Measurements from ENCODE around the gene FAM171A1.

DNA sequence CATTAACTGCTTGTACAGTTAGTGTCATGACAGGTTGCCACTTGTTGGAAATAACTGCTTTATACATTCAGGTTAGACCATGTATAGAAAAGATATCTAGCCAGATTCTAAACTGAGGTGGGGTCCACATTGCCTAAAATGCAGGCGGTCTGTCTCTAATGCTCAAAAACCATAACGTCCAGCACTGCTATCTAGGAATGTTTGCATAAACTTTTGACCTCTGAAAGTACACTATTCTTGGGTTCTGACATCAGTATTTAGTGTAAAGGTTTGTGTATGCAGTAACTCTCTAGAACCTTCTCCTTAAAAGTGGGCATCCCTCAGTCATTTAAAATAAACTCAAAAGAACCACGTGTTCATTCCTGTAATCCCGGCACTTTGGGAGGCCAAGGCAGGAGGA lies 10.3 kb upstream of the FAM171A1 start:
- TF ChIP-seq CTCF (IDR thresholded peaks at IDR 0.05): no peak
- no peak for TF ChIP-seq SIN3A (IDR thresholded peaks at IDR 0.05; ENCODE audit: borderline replicate concordance, insufficient read depth, low read depth, low read length)
- TF ChIP-seq, protein P1, sequence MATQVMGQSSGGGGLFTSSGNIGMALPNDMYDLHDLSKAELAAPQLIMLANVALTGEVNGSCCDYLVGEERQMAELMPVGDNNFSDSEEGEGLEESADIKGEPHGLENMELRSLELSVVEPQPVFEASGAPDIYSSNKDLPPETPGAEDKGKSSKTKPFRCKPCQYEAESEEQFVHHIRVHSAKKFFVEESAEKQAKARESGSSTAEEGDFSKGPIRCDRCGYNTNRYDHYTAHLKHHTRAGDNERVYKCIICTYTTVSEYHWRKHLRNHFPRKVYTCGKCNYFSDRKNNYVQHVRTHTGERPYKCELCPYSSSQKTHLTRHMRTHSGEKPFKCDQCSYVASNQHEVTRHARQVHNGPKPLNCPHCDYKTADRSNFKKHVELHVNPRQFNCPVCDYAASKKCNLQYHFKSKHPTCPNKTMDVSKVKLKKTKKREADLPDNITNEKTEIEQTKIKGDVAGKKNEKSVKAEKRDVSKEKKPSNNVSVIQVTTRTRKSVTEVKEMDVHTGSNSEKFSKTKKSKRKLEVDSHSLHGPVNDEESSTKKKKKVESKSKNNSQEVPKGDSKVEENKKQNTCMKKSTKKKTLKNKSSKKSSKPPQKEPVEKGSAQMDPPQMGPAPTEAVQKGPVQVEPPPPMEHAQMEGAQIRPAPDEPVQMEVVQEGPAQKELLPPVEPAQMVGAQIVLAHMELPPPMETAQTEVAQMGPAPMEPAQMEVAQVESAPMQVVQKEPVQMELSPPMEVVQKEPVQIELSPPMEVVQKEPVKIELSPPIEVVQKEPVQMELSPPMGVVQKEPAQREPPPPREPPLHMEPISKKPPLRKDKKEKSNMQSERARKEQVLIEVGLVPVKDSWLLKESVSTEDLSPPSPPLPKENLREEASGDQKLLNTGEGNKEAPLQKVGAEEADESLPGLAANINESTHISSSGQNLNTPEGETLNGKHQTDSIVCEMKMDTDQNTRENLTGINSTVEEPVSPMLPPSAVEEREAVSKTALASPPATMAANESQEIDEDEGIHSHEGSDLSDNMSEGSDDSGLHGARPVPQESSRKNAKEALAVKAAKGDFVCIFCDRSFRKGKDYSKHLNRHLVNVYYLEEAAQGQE (IDR thresholded peaks at IDR 0.05; ENCODE audit: insufficient read depth in 1 of 2, low read depth in 2 of 2, low read length in 1 of 2): no peak
- TF ChIP-seq TCF7L2 (IDR thresholded peaks at IDR 0.05; ENCODE audit: low read depth, low read length): no peak
